Breast epithelium (tissue), 3 donors: Measurements from ENCODE around the gene DEGS1.

Experiments
- CTCF ChIP-seq, 3 donors: fragments of 450-650 bp; IDR thresholded peaks; one replicate each; pipeline ENCODE4 v1.5.1; 2016 to 2017; ENCODE audit warnings: antibody characterized with exemption in 3 of 3, mild to moderate bottlenecking in 3 of 3, moderate library complexity in 3 of 3
- POLR2A ChIP-seq: fragments of 450-650 bp; IDR thresholded peaks from one replicate; pipeline ENCODE4 v1.6.1; 2016; ENCODE audit warnings: antibody characterized with exemption, mild to moderate bottlenecking, moderate library complexity

GRCh38 chr1:224212618-224213061 is 29.6 kb downstream of the DEGS1 start:
- TF ChIP-seq CTCF (IDR thresholded peaks at IDR 0.05) (no peak), POLR2A (no peak)
